ENCODE measurements around the gene AVEN.
"Not testable (repeated sequence)": the region's sequence is repeated elsewhere in the genome, so short reads cannot be mapped to it uniquely, and the experiment has no call there.

Gene AVEN

DNA sequence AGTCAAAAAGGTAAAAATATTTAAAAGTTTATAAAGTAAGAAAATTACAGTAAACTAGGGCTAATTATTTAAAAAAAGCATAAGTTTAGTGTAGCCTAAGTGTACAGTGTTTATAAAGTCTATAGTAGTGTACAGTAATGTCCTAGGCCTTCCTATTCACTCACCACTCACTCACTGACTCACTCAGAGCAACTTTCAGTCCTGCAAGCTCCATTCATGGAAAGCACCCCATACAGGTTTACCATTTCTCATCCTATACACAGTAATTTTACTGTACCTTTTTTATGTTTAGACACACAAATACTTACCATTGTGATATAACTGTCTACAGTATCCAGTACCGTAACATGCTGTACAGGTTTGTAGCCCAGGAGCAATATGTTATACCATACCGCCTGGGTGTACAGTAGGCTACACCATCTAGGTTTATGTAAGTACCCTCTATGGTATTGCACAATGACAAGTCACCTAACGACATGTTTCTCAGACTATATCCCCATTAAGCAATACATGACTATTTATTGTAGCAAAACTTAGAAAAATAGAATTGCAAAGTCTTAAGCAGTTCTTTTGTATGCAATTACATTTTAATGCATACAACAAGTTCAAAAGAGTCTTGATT lies 19.5 kb downstream of the AVEN start:
- Histone ChIP-seq H3K4me3 (no peak overlapping the region), H3K9me3 (no peaks in the 10 kb centered on the region), H3K36me3 (no peaks in the 10 kb centered on the region), H3K4me1 (peaks cover 0 to 8% (median 7%) of the 10 kb centered on the region in 4 donors), H3K27ac (no peak overlapping the region), H3K27me3 (no peaks in the 10 kb centered on the region)
- no peak for TF ChIP-seq CTCF (IDR thresholded peaks at IDR 0.05)
- no peak for DNase-seq
- intact Hi-C loops (cut with DNase I; ENCODE audit: low total_unique reads), result no loop called here

GRCh38 chr15:34018738-34019137 lies 20.3 kb downstream of the AVEN start:
- H3K4me1 ChIP-seq; H3K27me3 ChIP-seq; H3K9me3 ChIP-seq; H3K27ac ChIP-seq; H3K4me3 ChIP-seq; intact Hi-C loops (cut with DNase I; ENCODE audit: low total_unique reads); H3K36me3 ChIP-seq; DNase-seq: not testable (repeated sequence)

- Histone ChIP-seq H3K27me3 (no peaks in the 10 kb centered on the region), H3K36me3 (no peaks in the 10 kb centered on the region), H3K27ac (no peak overlapping the region), H3K4me1 (peaks cover 0 to 9% (median 8%) of the 10 kb centered on the region in 4 donors), H3K4me3 (no peak overlapping the region), H3K9me3 (no peaks in the 10 kb centered on the region)
- no peak for TF ChIP-seq CTCF (IDR thresholded peaks at IDR 0.05)
- no peak for DNase-seq
- intact Hi-C loops (cut with DNase I; ENCODE audit: low total_unique reads), result no loop called here
Observed at GRCh38 chr15:34018021-34018645, 20.9 kb downstream of the AVEN start.

DNA sequence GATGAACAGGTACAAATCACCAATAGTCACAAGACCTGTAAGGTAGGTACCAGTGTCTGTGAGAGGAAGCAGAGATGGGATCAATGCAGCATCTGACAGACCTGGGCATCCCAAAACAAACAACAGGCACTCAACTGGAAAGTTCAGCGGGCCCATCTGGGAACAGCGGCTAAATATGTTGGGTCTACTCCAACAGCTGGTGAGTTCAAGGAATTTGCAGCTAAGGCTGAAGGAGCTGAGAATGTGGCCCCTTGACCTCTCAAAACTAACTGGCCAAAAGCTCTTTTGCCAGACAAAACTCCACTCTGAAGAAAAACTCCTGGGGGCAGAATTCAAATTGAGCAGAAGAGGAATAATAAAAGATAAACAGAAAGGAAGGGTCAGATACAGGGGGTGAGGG lies 24.4 kb downstream of the AVEN start:
- intact Hi-C loops (cut with DNase I; ENCODE audit: low total_unique reads), result no loop called here
- H3K4me1 ChIP-seq, result peaks cover 0 to 9% (median 8%) of the 10 kb centered on the region in 4 donors
- no peaks in the 10 kb centered on the region for H3K9me3 ChIP-seq
- H3K36me3 ChIP-seq, result no peaks in the 10 kb centered on the region
- no peak overlapping the region for H3K27ac ChIP-seq
- H3K27me3 ChIP-seq, result no peaks in the 10 kb centered on the region
- TF ChIP-seq CTCF (IDR thresholded peaks at IDR 0.05), result no peak
- DNase-seq, result no peak
- no peak overlapping the region for H3K4me3 ChIP-seq

- Histone ChIP-seq H3K9me3 (no peaks in the 10 kb centered on the region), H3K4me3 (no peak overlapping the region), H3K36me3 (no peaks in the 10 kb centered on the region), H3K27ac (no peak overlapping the region), H3K4me1 (peaks cover 0 to 9% (median 8%) of the 10 kb centered on the region in 4 donors), H3K27me3 (no peaks in the 10 kb centered on the region)
- DNase-seq, result no peak
- intact Hi-C loops (cut with DNase I; ENCODE audit: low total_unique reads), result no loop called here
- TF ChIP-seq CTCF (IDR thresholded peaks at IDR 0.05), result no peak
Observed at GRCh38 chr15:34013746-34014145, 25.3 kb downstream of the AVEN start.

DNA sequence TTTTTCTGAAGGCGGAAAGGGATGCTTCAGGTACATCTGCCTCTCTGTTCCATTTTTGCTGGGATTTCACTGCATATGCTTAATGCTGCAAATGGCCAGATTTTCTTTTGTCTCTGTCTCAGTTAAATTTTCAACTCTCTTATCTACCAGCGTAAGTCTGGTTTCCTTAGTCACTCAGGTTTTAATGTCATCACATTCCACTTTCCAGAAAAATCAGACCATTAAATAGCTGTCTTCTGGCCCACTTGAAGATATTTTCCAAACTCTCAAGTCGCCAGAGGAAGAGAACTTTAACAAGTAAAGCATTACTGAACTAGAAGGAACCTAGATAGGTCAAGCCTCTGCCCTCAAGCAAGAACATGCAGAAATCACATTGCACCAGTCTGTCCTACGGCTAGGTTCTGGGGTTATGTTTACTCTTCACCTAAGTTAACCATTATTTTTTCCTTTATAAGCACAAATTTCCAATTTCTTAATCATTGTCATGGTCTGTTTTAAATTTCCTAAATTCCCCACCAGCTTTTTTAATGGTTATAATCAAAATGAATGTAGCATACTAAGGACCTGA lies 26.5 kb downstream of the AVEN start:
- Histone ChIP-seq H3K4me1 (peaks cover 0 to 9% (median 8%) of the 10 kb centered on the region in 4 donors), H3K4me3 (no peak overlapping the region), H3K9me3 (no peaks in the 10 kb centered on the region), H3K27me3 (no peaks in the 10 kb centered on the region), H3K36me3 (no peaks in the 10 kb centered on the region), H3K27ac (no peak overlapping the region)
- TF ChIP-seq CTCF (IDR thresholded peaks at IDR 0.05), result no peak
- DNase-seq, result no peak
- intact Hi-C loops (cut with DNase I; ENCODE audit: low total_unique reads), result no loop called here

Data from tibial artery (tissue), 4 donors.